ENCODE data around the gene PDE4C.

Gene PDE4C

DNA sequence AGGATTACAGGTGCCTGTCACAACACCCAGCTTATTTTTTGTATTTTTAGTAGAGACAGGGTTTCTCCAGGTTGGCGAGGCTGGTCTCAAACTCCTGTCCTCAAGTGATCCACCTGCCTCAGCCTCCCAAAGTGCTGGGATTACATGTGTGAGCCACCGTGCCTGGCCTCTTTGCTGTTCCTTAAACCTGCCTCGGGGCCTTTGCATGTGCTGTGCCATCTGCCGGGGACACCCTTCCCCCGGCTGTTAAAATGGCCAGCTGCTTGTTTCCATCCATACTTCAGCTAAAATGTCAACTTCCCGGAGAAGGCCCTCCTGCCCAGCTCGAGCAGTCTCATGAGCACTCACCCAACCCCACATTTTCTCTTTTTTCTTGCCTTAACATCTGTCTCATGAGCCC, 19.1 kb upstream of the PDE4C start:
- ATAC-seq: no peak
- TF ChIP-seq RARB (CRISPR knock-in tag; IDR thresholded peaks at IDR 0.05) (no peak), ZNF565 (CRISPR knock-in tag; conservative IDR thresholded peaks at IDR 0.05; ENCODE audit: low read depth) (no peak), CSDC2 (CRISPR knock-in tag; IDR thresholded peaks at IDR 0.05) (no peak), BACH2 (CRISPR knock-in tag; IDR thresholded peaks at IDR 0.05; ENCODE audit: borderline replicate concordance) (no peak), TOX (CRISPR knock-in tag; IDR thresholded peaks at IDR 0.05; ENCODE audit: borderline replicate concordance) (no peak), CREB5 (CRISPR knock-in tag; IDR thresholded peaks at IDR 0.05; ENCODE audit: low read depth) (no peak), SNAI2 (CRISPR knock-in tag; IDR thresholded peaks at IDR 0.05) (no peak), ESRRG (CRISPR knock-in tag; IDR thresholded peaks at IDR 0.05) (no peak), ZC3H10 (CRISPR knock-in tag; IDR thresholded peaks at IDR 0.05) (no peak)

DNA sequence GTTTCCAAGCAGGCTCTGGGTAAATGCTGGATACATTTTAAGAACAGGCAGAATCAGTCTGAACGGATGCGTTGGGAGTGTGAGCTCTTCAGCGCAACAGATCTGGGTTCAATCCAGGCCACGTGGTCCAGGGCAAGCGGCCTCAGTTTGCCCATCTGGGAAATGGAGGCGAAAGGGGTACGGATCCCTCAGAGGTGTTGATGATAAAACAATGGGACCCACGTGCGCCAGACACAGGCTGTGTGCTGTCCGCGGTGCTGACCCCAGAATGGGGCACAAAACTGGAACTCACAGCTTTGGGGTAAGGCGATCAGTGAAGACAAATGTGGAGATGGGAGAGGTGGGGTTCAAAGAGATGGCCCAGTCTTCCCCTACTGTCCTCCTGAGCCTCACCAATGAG, 13.1 kb upstream of the PDE4C start:
- TF ChIP-seq ZC3H10 (CRISPR knock-in tag; IDR thresholded peaks at IDR 0.05) (no peak), CSDC2 (CRISPR knock-in tag; IDR thresholded peaks at IDR 0.05) (no peak), BACH2 (CRISPR knock-in tag; IDR thresholded peaks at IDR 0.05; ENCODE audit: borderline replicate concordance) (no peak), SNAI2 (CRISPR knock-in tag; IDR thresholded peaks at IDR 0.05) (no peak), ARNTL (CRISPR knock-in tag; IDR thresholded peaks at IDR 0.05; ENCODE audit: borderline replicate concordance, low read depth) (no peak), ZNF8 (CRISPR knock-in tag; IDR thresholded peaks at IDR 0.05) (no peak), CREB5 (CRISPR knock-in tag; IDR thresholded peaks at IDR 0.05; ENCODE audit: low read depth) (no peak), ESRRG (CRISPR knock-in tag; IDR thresholded peaks at IDR 0.05) (no peak), PATZ1 (CRISPR knock-in tag; IDR thresholded peaks at IDR 0.05; ENCODE audit: borderline replicate concordance) (no peak), ZNF565 (CRISPR knock-in tag; conservative IDR thresholded peaks at IDR 0.05; ENCODE audit: low read depth) (no peak), RARB (CRISPR knock-in tag; IDR thresholded peaks at IDR 0.05) (no peak), TCF4 (CRISPR knock-in tag; IDR thresholded peaks at IDR 0.05; ENCODE audit: borderline replicate concordance) (no peak), ZFP3 (CRISPR knock-in tag; IDR thresholded peaks at IDR 0.05) (no peak), PPARA (CRISPR knock-in tag; IDR thresholded peaks at IDR 0.05; ENCODE audit: borderline replicate concordance) (no peak), GLIS3 (CRISPR knock-in tag; IDR thresholded peaks at IDR 0.05) (no peak), ZFP30 (CRISPR knock-in tag; IDR thresholded peaks at IDR 0.05) (no peak)
- ATAC-seq: no peak

- ATAC-seq: no peak
Measured at GRCh38 chr19:18234194-18234593, 8.0 kb upstream of the PDE4C start.

GRCh38 chr19:18233224-18233825, 7.1 kb upstream of the PDE4C start:
- peak; percentile 86 for ATAC-seq
- TF ChIP-seq ZNF8 (CRISPR knock-in tag; IDR thresholded peaks at IDR 0.05): no peak
- no peak for TF ChIP-seq ZFP30 (CRISPR knock-in tag; IDR thresholded peaks at IDR 0.05)
- TF ChIP-seq, protein P1, sequence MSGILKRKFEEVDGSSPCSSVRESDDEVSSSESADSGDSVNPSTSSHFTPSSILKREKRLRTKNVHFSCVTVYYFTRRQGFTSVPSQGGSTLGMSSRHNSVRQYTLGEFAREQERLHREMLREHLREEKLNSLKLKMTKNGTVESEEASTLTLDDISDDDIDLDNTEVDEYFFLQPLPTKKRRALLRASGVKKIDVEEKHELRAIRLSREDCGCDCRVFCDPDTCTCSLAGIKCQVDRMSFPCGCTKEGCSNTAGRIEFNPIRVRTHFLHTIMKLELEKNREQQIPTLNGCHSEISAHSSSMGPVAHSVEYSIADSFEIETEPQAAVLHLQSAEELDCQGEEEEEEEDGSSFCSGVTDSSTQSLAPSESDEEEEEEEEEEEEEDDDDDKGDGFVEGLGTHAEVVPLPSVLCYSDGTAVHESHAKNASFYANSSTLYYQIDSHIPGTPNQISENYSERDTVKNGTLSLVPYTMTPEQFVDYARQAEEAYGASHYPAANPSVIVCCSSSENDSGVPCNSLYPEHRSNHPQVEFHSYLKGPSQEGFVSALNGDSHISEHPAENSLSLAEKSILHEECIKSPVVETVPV (CRISPR knock-in tag; IDR thresholded peaks at IDR 0.05): no peak
- no peak for TF ChIP-seq GLIS3 (CRISPR knock-in tag; IDR thresholded peaks at IDR 0.05)
- TF ChIP-seq ZNF565 (CRISPR knock-in tag; conservative IDR thresholded peaks at IDR 0.05; ENCODE audit: low read depth): no peak
- TF ChIP-seq ARNTL (CRISPR knock-in tag; IDR thresholded peaks at IDR 0.05; ENCODE audit: borderline replicate concordance, low read depth): no peak
- TF ChIP-seq, protein P2, sequence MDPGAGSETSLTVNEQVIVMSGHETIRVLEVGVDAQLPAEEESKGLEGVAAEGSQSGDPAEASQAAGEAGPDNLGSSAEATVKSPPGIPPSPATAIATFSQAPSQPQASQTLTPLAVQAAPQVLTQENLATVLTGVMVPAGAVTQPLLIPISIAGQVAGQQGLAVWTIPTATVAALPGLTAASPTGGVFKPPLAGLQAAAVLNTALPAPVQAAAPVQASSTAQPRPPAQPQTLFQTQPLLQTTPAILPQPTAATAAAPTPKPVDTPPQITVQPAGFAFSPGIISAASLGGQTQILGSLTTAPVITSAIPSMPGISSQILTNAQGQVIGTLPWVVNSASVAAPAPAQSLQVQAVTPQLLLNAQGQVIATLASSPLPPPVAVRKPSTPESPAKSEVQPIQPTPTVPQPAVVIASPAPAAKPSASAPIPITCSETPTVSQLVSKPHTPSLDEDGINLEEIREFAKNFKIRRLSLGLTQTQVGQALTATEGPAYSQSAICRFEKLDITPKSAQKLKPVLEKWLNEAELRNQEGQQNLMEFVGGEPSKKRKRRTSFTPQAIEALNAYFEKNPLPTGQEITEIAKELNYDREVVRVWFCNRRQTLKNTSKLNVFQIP (CRISPR knock-in tag; IDR thresholded peaks at IDR 0.05; ENCODE audit: borderline replicate concordance, low read depth): no peak
- TF ChIP-seq CREB5 (CRISPR knock-in tag; IDR thresholded peaks at IDR 0.05; ENCODE audit: low read depth): no peak
- TF ChIP-seq ZC3H10 (CRISPR knock-in tag; IDR thresholded peaks at IDR 0.05): 0 out of 2 replicates have a peak, but pooled peaks have one; percentile 21
- no peak for TF ChIP-seq SNAI2 (CRISPR knock-in tag; IDR thresholded peaks at IDR 0.05)
- TF ChIP-seq ZNF70 (CRISPR knock-in tag; IDR thresholded peaks at IDR 0.05): no peak
- TF ChIP-seq TCF4 (CRISPR knock-in tag; IDR thresholded peaks at IDR 0.05; ENCODE audit: borderline replicate concordance): no peak
- no peak for TF ChIP-seq TOX (CRISPR knock-in tag; IDR thresholded peaks at IDR 0.05; ENCODE audit: borderline replicate concordance)
- 0 out of 2 replicates have a peak, but pooled peaks have one; percentile 26 for TF ChIP-seq ISL1 (CRISPR knock-in tag; IDR thresholded peaks at IDR 0.05)
- TF ChIP-seq ZFP3 (CRISPR knock-in tag; IDR thresholded peaks at IDR 0.05): peak; percentile 74; the same call in 1 of the 2 replicates

More at GRCh38 chr19:18234194-18234593, 8.0 kb upstream of the PDE4C start:
- no peak for TF ChIP-seq ISL1 (CRISPR knock-in tag; IDR thresholded peaks at IDR 0.05)
- no peak for TF ChIP-seq ZNF70 (CRISPR knock-in tag; IDR thresholded peaks at IDR 0.05)
- no peak for TF ChIP-seq SNAI2 (CRISPR knock-in tag; IDR thresholded peaks at IDR 0.05)
- no peak for TF ChIP-seq ZC3H10 (CRISPR knock-in tag; IDR thresholded peaks at IDR 0.05)
- TF ChIP-seq CSDC2 (CRISPR knock-in tag; IDR thresholded peaks at IDR 0.05): no peak

Measured in SK-N-SH treated with all-trans-retinoic acid at 6 μM for 48 hours (cell line).